MCF 10A (cell line): ENCODE data around the gene GATAD2B. TPM values are rescaled to one million over a fixed set of nuclear protein-coding genes. Genes with fewer than 3 reads are reported as not detected.

Experiments
- BruUV-seq: library from RNA; stranded (reverse); fragments of 400-500 nt; replicated peaks from 2 replicates; lab custom pipeline; 2021; lab: Mats Ljungman, UMichigan
- CTCF ChIA-PET: fragments of 300-600 bp; sonication (Branson Sonifier 250); formaldehyde crosslinking; extraction: SDS; loops from one replicate; lab custom pipeline; 2021; ENCODE audit warnings: antibody characterized with exemption, inconsistent platforms; lab: Yijun Ruan, JAX
- POLR2A ChIA-PET: fragments of 300-600, 350-650 bp; sonication (Branson Sonifier 250); formaldehyde crosslinking; extraction: SDS; loops from one replicate; lab custom pipeline; 2020; ENCODE audit warnings: antibody characterized with exemption, inconsistent platforms; lab: Yijun Ruan, JAX
- DNase-seq: peaks from one replicate; pipeline ENCODE4 v3.0.0-alpha.2; 2018; ENCODE audit not compliant: unreplicated experiment
- H3K27ac Mint-ChIP-seq: one replicate; pipeline ENCODE4 v1.8.0; 2022; ENCODE audit warnings: mild to moderate bottlenecking, low read depth, mixed read lengths; ENCODE audit not compliant: unreplicated experiment
- H3K27me3 Mint-ChIP-seq: one replicate; pipeline ENCODE4 v1.8.0; 2022; ENCODE audit warnings: mixed read lengths; ENCODE audit not compliant: insufficient read depth, unreplicated experiment
- H3K36me3 Mint-ChIP-seq: one replicate; pipeline ENCODE4 v1.8.0; 2022; ENCODE audit warnings: mild to moderate bottlenecking, moderate library complexity, mixed read lengths; ENCODE audit not compliant: insufficient read depth, unreplicated experiment
- H3K4me1 Mint-ChIP-seq: one replicate; pipeline ENCODE4 v1.8.0; 2022; ENCODE audit warnings: mixed read lengths; ENCODE audit not compliant: insufficient read depth, unreplicated experiment
- H3K4me3 Mint-ChIP-seq: one replicate; pipeline ENCODE4 v1.8.0; 2022; ENCODE audit warnings: mild to moderate bottlenecking, moderate library complexity, mixed read lengths; ENCODE audit not compliant: unreplicated experiment
- H3K9me3 Mint-ChIP-seq: one replicate; pipeline ENCODE4 v1.8.0; 2022; ENCODE audit warnings: mixed read lengths; ENCODE audit not compliant: unreplicated experiment
- intact Hi-C: fragments of 100-400 bp; cut with micrococcal nuclease; formaldehyde crosslinking; loops from 2 replicates; pipeline ENCODE4 v1.14.1; 2022
- total RNA-seq: library from RNA; stranded (reverse); gene quantifications from 2 replicates; pipeline ENCODE4 v1.2.3, GENCODE V29; 2022
- TF ChIP-seq, protein P1 (sequence below): fragments of 200-600 bp; IDR thresholded peaks from one replicate; pipeline ENCODE4 v1.8.0; 2022; ENCODE audit warnings: antibody characterized with exemption, mild to moderate bottlenecking; ENCODE audit not compliant: unreplicated experiment

The GATAD2B gene
- total RNA-seq, 1 experiment from 2014 or later, result 95.5 TPM

DNA sequence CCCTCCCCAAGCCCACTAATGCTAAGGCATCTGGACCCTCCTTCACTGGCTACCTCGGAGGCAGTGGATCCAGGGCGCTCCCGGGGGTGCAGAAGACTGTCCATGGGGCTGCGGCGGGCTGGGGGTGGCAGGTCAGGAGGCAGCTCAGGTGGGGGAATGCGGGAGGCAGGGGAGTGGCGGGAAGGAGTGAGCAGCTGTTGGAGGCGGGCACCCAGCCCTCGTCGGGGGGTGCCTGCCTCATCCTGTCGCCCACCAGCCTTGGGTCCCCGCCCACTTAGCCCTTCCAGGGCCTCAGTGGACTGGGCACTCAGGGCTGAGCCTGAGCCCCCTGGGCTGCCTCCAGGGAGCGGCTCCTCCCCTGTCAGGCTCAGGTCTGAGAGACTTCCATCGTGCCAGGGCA, 10.7 kb upstream of the GATAD2B start:
- intact Hi-C loops, result no loop called here
- ChIA-PET CTCF (interaction anchor here (0.6 kb wide), 1 partner anchor 33 kb away, joined by 3 read pairs; no protein-coding TSS in a partner anchor), POLR2A (no interaction called here)
- peaks cover 65% of the 10 kb centered on the region for H3K36me3 Mint-ChIP-seq
- no peaks in the 10 kb centered on the region for H3K27me3 Mint-ChIP-seq
- TF ChIP-seq, protein P1, sequence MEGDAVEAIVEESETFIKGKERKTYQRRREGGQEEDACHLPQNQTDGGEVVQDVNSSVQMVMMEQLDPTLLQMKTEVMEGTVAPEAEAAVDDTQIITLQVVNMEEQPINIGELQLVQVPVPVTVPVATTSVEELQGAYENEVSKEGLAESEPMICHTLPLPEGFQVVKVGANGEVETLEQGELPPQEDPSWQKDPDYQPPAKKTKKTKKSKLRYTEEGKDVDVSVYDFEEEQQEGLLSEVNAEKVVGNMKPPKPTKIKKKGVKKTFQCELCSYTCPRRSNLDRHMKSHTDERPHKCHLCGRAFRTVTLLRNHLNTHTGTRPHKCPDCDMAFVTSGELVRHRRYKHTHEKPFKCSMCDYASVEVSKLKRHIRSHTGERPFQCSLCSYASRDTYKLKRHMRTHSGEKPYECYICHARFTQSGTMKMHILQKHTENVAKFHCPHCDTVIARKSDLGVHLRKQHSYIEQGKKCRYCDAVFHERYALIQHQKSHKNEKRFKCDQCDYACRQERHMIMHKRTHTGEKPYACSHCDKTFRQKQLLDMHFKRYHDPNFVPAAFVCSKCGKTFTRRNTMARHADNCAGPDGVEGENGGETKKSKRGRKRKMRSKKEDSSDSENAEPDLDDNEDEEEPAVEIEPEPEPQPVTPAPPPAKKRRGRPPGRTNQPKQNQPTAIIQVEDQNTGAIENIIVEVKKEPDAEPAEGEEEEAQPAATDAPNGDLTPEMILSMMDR, result no peak
- H3K4me3 Mint-ChIP-seq, result no peak overlapping the region
- DNase-seq, result no peak
- H3K4me1 Mint-ChIP-seq, result no peaks in the 10 kb centered on the region
- H3K9me3 Mint-ChIP-seq, result no peaks in the 10 kb centered on the region
- no peak overlapping the region for H3K27ac Mint-ChIP-seq
- no TSS peak for BruUV-seq

DNA sequence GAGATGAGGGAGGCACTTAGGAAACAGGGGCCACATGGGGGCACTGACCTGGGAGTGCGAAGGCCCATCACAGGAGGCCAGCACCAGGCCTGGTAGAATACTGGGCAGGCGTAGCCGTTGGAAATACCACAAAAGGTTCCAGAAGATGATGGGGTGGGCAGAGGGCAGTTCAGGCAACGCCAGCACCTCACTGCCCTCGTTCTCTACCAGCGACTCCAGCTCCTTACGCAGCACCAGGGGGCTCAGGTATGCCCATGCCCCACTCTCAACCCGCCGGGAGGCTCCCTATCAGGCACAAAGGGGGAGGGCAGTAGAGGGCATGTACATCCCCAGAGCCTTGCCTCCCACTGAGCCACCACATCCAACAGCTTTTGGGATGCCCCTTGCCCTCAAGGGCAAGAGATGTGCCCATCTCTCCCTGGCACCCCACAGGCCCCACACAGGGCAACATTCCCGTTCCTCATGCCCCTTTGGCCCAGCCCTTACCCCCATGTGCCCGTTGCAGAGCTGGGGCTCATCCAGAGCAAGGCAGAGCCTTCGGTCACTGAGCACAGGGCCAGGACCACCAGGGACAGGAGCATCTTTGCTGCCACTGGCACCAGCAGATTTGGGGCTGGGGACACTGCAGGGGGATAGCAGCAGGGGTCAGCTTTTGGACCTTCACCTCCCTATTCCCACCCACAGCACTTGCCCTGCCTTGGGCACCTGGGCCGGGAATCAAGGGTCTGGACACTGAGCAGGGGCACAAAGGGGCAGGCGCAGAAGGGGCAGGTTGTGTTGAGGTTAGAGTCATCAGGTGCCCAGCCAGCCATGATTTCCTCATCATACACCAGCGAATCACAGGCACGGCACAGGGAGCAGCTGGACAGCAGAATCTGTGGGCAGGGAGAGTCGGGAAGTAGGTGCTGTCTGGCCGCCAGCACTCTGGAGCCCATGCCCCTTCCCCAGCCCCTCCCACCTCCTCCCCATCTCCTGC, 9.7 kb upstream of the GATAD2B start:
- TF ChIP-seq, protein P1, result no peak
- Mint-ChIP-seq H3K36me3 (peaks cover 64% of the 10 kb centered on the region), H3K4me3 (no peak overlapping the region), H3K27ac (no peak overlapping the region), H3K9me3 (no peaks in the 10 kb centered on the region), H3K27me3 (no peaks in the 10 kb centered on the region), H3K4me1 (no peaks in the 10 kb centered on the region)
- POLR2A ChIA-PET, result interaction anchor here (0.7 kb wide), 1 partner anchor 28 kb away, joined by 3 read pairs; no protein-coding TSS in a partner anchor
- DNase-seq, result no peak
- BruUV-seq, result no TSS peak
- CTCF ChIA-PET, result interaction anchor here (0.6 kb wide), 1 partner anchor 32 kb away, joined by 3 read pairs; no protein-coding TSS in a partner anchor
- intact Hi-C loops, result no loop called here

DNA sequence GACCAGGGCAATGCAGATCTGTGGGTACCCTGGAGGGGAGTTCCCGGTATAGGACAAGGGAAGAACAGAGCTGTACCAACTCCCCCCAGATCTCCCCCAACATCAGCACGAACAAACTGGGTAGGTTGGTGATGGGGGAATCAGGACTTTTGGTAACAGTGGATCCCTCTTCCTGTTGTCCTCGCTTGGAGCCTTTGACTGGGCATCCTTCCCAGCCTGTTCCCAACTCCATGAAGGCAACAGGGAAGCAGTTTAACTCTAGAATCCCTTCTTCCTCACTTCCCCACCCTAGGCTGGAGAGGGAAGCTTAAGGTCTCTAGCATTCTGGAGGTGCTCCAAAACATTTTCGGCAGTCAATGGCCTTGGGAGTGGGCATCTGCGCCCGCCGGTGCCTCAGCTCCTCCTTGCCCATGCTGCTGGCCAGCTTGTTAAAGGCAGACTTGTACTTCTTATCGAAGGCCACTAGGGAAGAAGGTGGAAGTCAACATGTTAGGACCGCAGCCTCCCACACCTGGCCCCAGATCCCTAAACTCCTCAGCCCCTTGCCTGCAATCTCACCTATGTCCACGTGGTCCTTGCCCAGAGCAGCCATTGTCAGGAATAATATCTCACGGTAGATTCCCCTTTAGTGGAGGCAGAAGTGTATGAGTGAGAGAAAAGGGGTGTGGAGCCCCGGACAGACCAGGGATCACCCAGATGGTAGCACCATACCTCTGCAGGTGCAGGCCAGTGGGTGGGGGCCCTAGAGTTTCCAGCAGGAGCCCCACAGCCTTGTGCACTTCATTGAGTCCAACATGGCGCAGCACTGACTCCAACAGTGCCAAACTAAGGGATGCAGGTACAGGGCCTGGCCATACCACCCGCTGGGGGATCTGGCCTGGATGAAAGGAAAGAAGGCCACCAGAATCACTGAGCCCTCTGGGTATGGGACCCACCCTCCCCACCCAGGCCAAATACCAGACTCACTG, 7.5 kb upstream of the GATAD2B start:
- no TSS peak for BruUV-seq
- Mint-ChIP-seq H3K4me3 (no peak overlapping the region), H3K4me1 (no peaks in the 10 kb centered on the region), H3K36me3 (peaks cover 52% of the 10 kb centered on the region), H3K27me3 (no peaks in the 10 kb centered on the region), H3K27ac (no peak overlapping the region), H3K9me3 (no peaks in the 10 kb centered on the region)
- TF ChIP-seq, protein P1, result no peak
- ChIA-PET POLR2A (interaction anchor here (0.8 to 3.7 kb wide), 3 partner anchors 9 to 16 kb away, joined by 3 to 9 read pairs (median 5); partner anchors contain the start of gene DENND4B), CTCF (interaction anchor here (0.5 to 1.8 kb wide), 5 partner anchors 9 to 56 kb away, joined by 3 to 9 read pairs (median 3); no protein-coding TSS in a partner anchor)
- DNase-seq, result no peak
- intact Hi-C loops, result no loop called here
